IPS-15b (cell line): ENCODE measurements around the gene SYT2.

Experiments
- H3K27me3 ChIP-seq: one replicate; pipeline ENCODE4 v1.6.1; 2013; ENCODE audit warnings: low read length; ENCODE audit not compliant: control insufficient read depth, insufficient read depth
- H3K36me3 ChIP-seq: one replicate; pipeline ENCODE4 v1.6.1; 2013; ENCODE audit warnings: low read length; ENCODE audit not compliant: control insufficient read depth, insufficient read depth
- H3K4me1 ChIP-seq: one replicate; pipeline ENCODE4 v1.6.1; 2013; ENCODE audit warnings: mild to moderate bottlenecking, low read length; ENCODE audit not compliant: control insufficient read depth, insufficient read depth
- H3K4me3 ChIP-seq: one replicate; pipeline ENCODE4 v1.5.1; 2013; ENCODE audit warnings: low read depth, low read length
- H3K9ac ChIP-seq: one replicate; pipeline ENCODE4 v1.6.1; 2013; ENCODE audit warnings: low read depth, mild to moderate bottlenecking, low read length
- H3K9me3 ChIP-seq: one replicate; pipeline ENCODE4 v1.6.1; 2013; ENCODE audit warnings: mild to moderate bottlenecking, low read length; ENCODE audit not compliant: control insufficient read depth, insufficient read depth

Gene SYT2

GRCh38 chr1:202702088-202702487 lies 8.2 kb downstream of the SYT2 start:
- H3K9me3 ChIP-seq = no peaks in the 10 kb centered on the region
- no peaks in the 10 kb centered on the region for H3K27me3 ChIP-seq
- H3K4me3 ChIP-seq = no peak overlapping the region
- peaks cover 2% of the 10 kb centered on the region for H3K36me3 ChIP-seq
- H3K9ac ChIP-seq = no peak overlapping the region
- H3K4me1 ChIP-seq = peaks cover 11% of the 10 kb centered on the region

DNA sequence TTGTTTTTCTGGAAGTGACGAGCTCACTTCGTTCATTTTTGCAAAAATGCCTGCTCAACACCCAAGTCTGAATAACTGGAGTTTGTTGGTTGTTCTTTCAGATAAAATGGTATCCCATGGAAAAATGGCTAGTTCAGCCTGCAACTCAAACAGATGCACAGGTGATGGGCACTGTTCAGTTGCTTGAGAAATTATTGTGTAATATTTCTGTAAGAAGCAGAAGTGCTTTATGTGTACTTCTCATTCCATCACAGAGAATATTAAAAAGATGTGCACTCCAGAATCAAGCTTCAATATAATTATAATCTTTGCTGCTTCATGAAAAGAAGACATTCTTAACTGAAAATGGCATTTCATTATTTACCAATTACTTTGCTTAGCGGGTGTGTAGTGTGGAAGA lies 9.1 kb downstream of the SYT2 start:
- peaks cover 11% of the 10 kb centered on the region for H3K4me1 ChIP-seq
- no peak overlapping the region for H3K4me3 ChIP-seq
- peaks cover 3% of the 10 kb centered on the region for H3K36me3 ChIP-seq
- no peaks in the 10 kb centered on the region for H3K9me3 ChIP-seq
- no peaks in the 10 kb centered on the region for H3K27me3 ChIP-seq
- no peak overlapping the region for H3K9ac ChIP-seq

DNA sequence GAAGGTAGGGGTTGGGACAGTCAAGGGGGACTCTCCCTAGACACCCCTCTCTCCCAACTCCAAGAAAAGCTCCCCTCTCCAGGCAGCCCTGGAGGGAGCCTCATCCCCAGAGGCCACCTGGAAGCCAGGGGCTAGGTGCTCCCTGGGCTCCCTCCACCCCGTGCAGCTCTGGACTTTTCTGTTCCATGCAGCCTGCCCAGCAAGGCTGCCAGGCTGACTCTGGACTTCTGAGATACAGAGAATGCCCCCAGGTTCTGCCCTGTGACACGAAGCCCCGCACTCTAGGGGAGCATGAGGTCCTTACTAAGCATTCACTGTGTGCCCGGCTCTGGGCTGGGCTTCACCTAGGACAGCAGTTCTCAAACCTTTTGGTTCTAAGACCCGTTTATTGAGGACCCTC lies 10.2 kb downstream of the SYT2 start:
- Histone ChIP-seq H3K27me3 (no peaks in the 10 kb centered on the region), H3K4me3 (no peak overlapping the region), H3K9ac (no peak overlapping the region), H3K36me3 (peaks cover 3% of the 10 kb centered on the region), H3K9me3 (no peaks in the 10 kb centered on the region), H3K4me1 (peaks cover 6% of the 10 kb centered on the region)

DNA sequence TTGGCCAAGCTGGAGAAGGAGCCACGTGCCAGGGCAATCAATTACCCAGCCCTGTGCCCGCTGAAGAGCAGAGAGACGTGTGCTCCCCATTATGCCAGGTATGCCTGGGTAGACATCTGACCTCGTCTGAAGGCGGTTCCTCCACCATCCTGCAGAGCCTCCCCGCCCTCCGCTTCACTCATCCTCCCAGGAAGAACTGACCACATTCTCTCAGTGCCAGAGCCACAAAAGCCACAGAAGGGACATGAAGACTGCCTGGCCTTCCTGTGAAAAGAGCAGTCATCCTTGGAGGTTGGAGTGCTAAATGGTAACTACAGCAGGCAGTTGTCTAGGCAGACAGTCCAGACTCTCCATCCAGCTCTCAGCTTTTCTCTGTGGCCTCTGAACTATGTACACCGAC lies 12.0 kb downstream of the SYT2 start:
- H3K27me3 ChIP-seq = no peaks in the 10 kb centered on the region
- H3K9ac ChIP-seq = no peak overlapping the region
- H3K36me3 ChIP-seq = peaks cover 3% of the 10 kb centered on the region
- H3K9me3 ChIP-seq = no peaks in the 10 kb centered on the region
- no peak overlapping the region for H3K4me3 ChIP-seq
- peaks cover 1% of the 10 kb centered on the region for H3K4me1 ChIP-seq

GRCh38 chr1:202697038-202697437 lies 13.2 kb downstream of the SYT2 start:
- Histone ChIP-seq H3K9me3 (no peaks in the 10 kb centered on the region), H3K9ac (no peak overlapping the region), H3K36me3 (peaks cover 3% of the 10 kb centered on the region), H3K4me3 (no peak overlapping the region), H3K27me3 (no peaks in the 10 kb centered on the region), H3K4me1 (no peaks in the 10 kb centered on the region)

- Histone ChIP-seq H3K9ac (no peak overlapping the region), H3K27me3 (no peaks in the 10 kb centered on the region), H3K36me3 (peaks cover 3% of the 10 kb centered on the region), H3K4me3 (no peak overlapping the region), H3K9me3 (no peaks in the 10 kb centered on the region), H3K4me1 (no peaks in the 10 kb centered on the region)
Observed at GRCh38 chr1:202694314-202694713, 15.9 kb downstream of the SYT2 start.

GRCh38 chr1:202692959-202693555 lies 17.2 kb downstream of the SYT2 start:
- no peaks in the 10 kb centered on the region for H3K4me1 ChIP-seq
- no peak overlapping the region for H3K4me3 ChIP-seq
- H3K9me3 ChIP-seq = no peaks in the 10 kb centered on the region
- no peaks in the 10 kb centered on the region for H3K27me3 ChIP-seq
- H3K36me3 ChIP-seq = peaks cover 3% of the 10 kb centered on the region
- H3K9ac ChIP-seq = no peak overlapping the region

DNA sequence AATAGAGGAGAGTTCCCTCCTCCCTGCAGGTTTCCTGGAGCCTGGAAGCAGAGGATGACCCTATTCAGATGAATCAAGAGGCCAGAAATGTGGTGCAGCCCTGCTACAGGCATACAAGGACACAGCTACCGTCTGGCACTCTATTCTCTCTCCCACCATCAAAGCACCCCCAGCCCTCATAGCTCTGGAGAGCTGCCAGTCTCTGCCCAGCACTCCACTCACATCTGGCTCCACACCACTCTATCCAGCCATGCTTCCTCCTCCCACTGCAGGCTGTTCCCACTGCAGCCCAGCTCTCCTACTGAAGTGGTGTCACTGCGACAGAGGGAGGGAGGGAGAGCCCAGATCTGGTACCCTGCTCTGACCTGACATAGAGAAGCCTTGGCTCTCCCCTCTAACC lies 18.4 kb downstream of the SYT2 start:
- Histone ChIP-seq H3K27me3 (no peaks in the 10 kb centered on the region), H3K9ac (no peak overlapping the region), H3K36me3 (no peaks in the 10 kb centered on the region), H3K4me3 (no peak overlapping the region), H3K9me3 (no peaks in the 10 kb centered on the region), H3K4me1 (no peaks in the 10 kb centered on the region)

- no peaks in the 10 kb centered on the region for H3K36me3 ChIP-seq
- no peak overlapping the region for H3K4me3 ChIP-seq
- no peaks in the 10 kb centered on the region for H3K27me3 ChIP-seq
- no peaks in the 10 kb centered on the region for H3K4me1 ChIP-seq
- no peaks in the 10 kb centered on the region for H3K9me3 ChIP-seq
- H3K9ac ChIP-seq = no peak overlapping the region
Observed at GRCh38 chr1:202689493-202690342, 20.5 kb downstream of the SYT2 start.

DNA sequence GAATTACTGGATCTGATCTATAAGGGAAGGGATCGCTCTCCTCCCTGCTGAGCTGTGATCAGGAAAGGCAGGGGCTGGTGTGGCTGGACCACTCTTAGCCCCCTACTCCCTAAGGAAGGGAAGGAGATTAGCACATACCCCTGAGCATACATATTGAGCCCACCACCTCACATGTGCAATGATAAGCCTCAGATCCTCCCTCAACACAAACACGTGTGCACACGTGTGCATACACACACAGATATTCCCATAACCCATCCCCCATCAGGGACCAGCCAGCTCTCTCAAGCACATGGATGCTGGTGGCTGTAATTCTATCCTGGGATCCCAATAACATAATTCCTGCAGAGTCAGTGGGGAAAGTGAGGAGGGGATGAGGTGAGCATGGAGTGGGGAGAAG lies 21.2 kb downstream of the SYT2 start:
- H3K9ac ChIP-seq = no peak overlapping the region
- no peaks in the 10 kb centered on the region for H3K4me1 ChIP-seq
- H3K36me3 ChIP-seq = no peaks in the 10 kb centered on the region
- H3K27me3 ChIP-seq = no peaks in the 10 kb centered on the region
- H3K9me3 ChIP-seq = no peaks in the 10 kb centered on the region
- H3K4me3 ChIP-seq = no peak overlapping the region

- H3K36me3 ChIP-seq = no peaks in the 10 kb centered on the region
- no peaks in the 10 kb centered on the region for H3K4me1 ChIP-seq
- no peaks in the 10 kb centered on the region for H3K9me3 ChIP-seq
- H3K4me3 ChIP-seq = no peak overlapping the region
- H3K9ac ChIP-seq = no peak overlapping the region
- no peaks in the 10 kb centered on the region for H3K27me3 ChIP-seq
Observed at GRCh38 chr1:202688401-202688800, 21.9 kb downstream of the SYT2 start.

GRCh38 chr1:202687798-202688197 lies 22.5 kb downstream of the SYT2 start:
- H3K9ac ChIP-seq = no peak overlapping the region
- H3K36me3 ChIP-seq = no peaks in the 10 kb centered on the region
- H3K9me3 ChIP-seq = no peaks in the 10 kb centered on the region
- H3K27me3 ChIP-seq = no peaks in the 10 kb centered on the region
- no peaks in the 10 kb centered on the region for H3K4me1 ChIP-seq
- no peak overlapping the region for H3K4me3 ChIP-seq
